ENCODE data around the gene DAAM2. TPM values are rescaled to one million over a fixed set of nuclear protein-coding genes. Genes with fewer than 3 reads are reported as not detected.

DAAM2 gene
- total RNA-seq, 4 donors from 2014 or later: 11.0 to 43.3 (median 26.4) TPM

DNA sequence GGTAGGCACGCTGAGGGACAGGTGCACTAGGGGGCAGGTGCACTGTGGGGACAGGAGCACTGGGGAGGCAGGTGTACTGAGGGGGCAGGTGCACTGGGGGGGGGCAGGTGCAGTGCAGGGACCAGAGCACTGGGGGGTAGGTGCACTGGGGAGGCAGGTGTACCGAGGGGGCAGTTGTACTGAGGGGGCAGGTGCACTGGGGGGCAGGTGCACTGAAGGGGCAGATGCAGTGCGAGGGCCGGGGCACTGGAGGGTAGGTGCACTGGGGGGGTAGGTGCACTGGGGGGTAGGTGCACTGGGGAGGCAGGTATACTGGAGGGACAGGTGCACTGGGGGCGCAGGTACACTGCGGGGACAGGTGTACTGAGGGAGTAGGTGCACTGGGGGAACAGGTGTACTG lies 39.5 kb downstream of the DAAM2 start:
- Histone ChIP-seq H3K36me3 (no peaks in the 10 kb centered on the region), H3K4me3 (no peak overlapping the region), H3K27ac (no peak overlapping the region), H3K4me1 (no peaks in the 10 kb centered on the region), H3K27me3 (no peaks in the 10 kb centered on the region), H3K9me3 (no peaks in the 10 kb centered on the region)
- intact Hi-C loops (cut with DNase I; ENCODE audit: low total_unique reads): no loop called here
- TF ChIP-seq, protein P1, sequence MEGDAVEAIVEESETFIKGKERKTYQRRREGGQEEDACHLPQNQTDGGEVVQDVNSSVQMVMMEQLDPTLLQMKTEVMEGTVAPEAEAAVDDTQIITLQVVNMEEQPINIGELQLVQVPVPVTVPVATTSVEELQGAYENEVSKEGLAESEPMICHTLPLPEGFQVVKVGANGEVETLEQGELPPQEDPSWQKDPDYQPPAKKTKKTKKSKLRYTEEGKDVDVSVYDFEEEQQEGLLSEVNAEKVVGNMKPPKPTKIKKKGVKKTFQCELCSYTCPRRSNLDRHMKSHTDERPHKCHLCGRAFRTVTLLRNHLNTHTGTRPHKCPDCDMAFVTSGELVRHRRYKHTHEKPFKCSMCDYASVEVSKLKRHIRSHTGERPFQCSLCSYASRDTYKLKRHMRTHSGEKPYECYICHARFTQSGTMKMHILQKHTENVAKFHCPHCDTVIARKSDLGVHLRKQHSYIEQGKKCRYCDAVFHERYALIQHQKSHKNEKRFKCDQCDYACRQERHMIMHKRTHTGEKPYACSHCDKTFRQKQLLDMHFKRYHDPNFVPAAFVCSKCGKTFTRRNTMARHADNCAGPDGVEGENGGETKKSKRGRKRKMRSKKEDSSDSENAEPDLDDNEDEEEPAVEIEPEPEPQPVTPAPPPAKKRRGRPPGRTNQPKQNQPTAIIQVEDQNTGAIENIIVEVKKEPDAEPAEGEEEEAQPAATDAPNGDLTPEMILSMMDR (IDR thresholded peaks at IDR 0.05): no peak
- TF ChIP-seq POLR2A (IDR thresholded peaks at IDR 0.05): no peak
- DNase-seq: no peak

DNA sequence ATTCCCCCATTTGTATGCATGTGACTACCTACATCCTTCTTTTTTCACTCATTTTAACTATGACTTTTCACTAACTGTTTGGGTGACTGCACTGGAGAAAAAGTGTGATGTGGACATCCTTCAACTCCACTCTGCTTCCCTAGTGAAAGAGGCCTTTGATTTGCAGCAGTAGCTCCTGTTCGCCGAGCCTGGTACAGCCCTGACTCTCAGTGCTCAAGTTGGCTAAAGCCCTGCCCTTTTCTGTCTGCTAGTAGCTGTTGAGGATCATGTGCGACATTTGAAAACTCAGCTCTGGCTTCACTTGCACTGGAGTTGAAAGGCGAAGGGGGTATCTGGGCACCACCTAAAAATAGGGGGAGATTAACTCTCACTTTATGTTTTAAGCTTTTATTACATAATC lies 42.1 kb downstream of the DAAM2 start:
- Histone ChIP-seq H3K4me3 (no peak overlapping the region), H3K36me3 (no peaks in the 10 kb centered on the region), H3K27me3 (no peaks in the 10 kb centered on the region), H3K4me1 (no peaks in the 10 kb centered on the region), H3K27ac (no peak overlapping the region), H3K9me3 (no peaks in the 10 kb centered on the region)
- no peak for DNase-seq
- intact Hi-C loops (cut with DNase I; ENCODE audit: low total_unique reads): no loop called here
- TF ChIP-seq POLR2A (IDR thresholded peaks at IDR 0.05): no peak
- TF ChIP-seq, protein P1 (IDR thresholded peaks at IDR 0.05): no peak

GRCh38 chr6:39834866-39835265 lies 42.7 kb downstream of the DAAM2 start:
- intact Hi-C loops (cut with DNase I; ENCODE audit: low total_unique reads): no loop called here
- no peaks in the 10 kb centered on the region for H3K27me3 ChIP-seq
- no peaks in the 10 kb centered on the region for H3K9me3 ChIP-seq
- H3K36me3 ChIP-seq: no peaks in the 10 kb centered on the region
- no peak overlapping the region for H3K27ac ChIP-seq
- H3K4me3 ChIP-seq: no peak overlapping the region
- no peak for DNase-seq
- no peak for TF ChIP-seq POLR2A (IDR thresholded peaks at IDR 0.05)
- TF ChIP-seq, protein P1 (IDR thresholded peaks at IDR 0.05): no peak
- no peaks in the 10 kb centered on the region for H3K4me1 ChIP-seq

GRCh38 chr6:39835821-39836295 lies 43.7 kb downstream of the DAAM2 start:
- intact Hi-C loops (cut with DNase I; ENCODE audit: low total_unique reads): no loop called here
- no peak overlapping the region for H3K27ac ChIP-seq
- no peaks in the 10 kb centered on the region for H3K4me1 ChIP-seq

DNA sequence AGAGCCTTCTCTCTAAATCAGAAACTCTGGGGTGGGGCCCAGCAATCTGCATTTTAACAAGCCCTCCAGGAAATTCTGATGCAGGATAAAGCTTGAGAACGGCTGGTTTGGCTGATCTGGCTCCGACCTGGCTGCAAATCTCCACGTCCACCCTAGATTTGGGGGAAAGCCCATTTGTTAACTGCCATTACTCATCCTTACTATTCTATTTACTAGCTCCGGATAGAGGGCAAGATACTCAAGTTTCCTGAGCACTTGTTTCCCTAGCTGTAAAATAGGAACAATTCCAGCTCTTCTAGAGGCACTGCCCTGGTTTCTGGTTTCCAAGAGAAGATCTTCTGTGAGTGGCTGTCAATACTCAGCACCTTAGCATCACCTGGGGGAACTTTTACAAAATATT lies 44.4 kb downstream of the DAAM2 start:
- Histone ChIP-seq H3K4me3 (no peak overlapping the region), H3K36me3 (no peaks in the 10 kb centered on the region), H3K9me3 (no peaks in the 10 kb centered on the region), H3K27ac (no peak overlapping the region), H3K27me3 (no peaks in the 10 kb centered on the region), H3K4me1 (no peaks in the 10 kb centered on the region)
- DNase-seq: no peak
- intact Hi-C loops (cut with DNase I; ENCODE audit: low total_unique reads): no loop called here
- TF ChIP-seq, protein P1 (IDR thresholded peaks at IDR 0.05): no peak
- no peak for TF ChIP-seq POLR2A (IDR thresholded peaks at IDR 0.05)

More at GRCh38 chr6:39835821-39836295, 43.7 kb downstream of the DAAM2 start:
- H3K9me3 ChIP-seq: no peaks in the 10 kb centered on the region
- no peaks in the 10 kb centered on the region for H3K36me3 ChIP-seq
- no peak for TF ChIP-seq POLR2A (IDR thresholded peaks at IDR 0.05)
- TF ChIP-seq, protein P1 (IDR thresholded peaks at IDR 0.05): no peak
- no peak overlapping the region for H3K4me3 ChIP-seq
- no peak for DNase-seq
- H3K27me3 ChIP-seq: no peaks in the 10 kb centered on the region
